GM21529 (cell line): ENCODE data around the gene DLG1.
"Not testable (repeated sequence)": the region's sequence is repeated elsewhere in the genome, so short reads cannot be mapped to it uniquely, and the experiment has no call there.

Experiments
- ATAC-seq: cut with Tn5 transposase; IDR thresholded peaks from one replicate; pipeline ENCODE4 v1.9.1; 2021; ENCODE audit not compliant: unreplicated experiment

Gene DLG1

DNA sequence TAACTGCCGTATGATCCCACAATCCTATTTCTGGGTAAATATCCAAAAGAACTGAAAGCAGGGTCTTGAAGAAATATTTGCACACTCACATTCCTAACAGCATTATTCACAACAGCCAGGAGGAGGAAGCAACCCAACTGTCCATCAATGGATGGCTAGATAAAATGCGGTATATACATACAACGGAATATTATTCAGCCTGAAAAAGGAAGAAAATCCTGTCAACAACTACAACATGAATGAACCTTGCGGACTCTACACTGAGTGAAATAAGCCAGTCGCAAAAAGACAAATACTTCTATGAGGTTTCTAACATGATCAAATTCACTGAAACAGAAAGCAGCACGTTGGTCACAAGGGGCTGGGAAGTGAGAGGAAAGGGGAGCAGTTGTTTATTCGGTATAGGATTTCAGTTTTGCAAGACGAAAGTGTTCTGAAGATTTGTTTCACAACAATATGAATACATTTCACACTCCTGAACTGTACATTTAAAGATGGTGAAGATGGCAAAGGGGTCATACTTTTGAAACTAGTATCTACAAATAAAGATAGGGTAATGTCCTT lies 6.2 kb downstream of the DLG1 start:
- ATAC-seq, result no peak

DNA sequence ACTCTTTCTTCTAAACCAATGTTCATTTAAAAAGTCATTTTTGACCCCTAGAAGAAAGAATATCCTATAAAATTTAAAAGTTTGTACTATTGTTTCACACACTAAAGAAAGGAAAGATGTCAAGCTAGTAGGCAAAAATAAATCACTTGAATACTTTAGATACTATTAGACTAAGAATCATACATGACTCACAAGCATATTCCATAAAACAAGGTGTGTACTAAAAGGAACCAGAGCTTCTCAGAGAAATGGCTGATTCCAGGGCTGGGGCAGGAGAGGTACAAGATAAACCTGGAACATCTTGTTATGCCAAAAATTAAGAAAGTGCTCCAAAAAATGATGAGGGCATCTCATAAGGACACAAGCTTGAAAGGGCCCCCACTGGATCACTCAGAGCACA lies 8.7 kb downstream of the DLG1 start:
- ATAC-seq, result no peak

DNA sequence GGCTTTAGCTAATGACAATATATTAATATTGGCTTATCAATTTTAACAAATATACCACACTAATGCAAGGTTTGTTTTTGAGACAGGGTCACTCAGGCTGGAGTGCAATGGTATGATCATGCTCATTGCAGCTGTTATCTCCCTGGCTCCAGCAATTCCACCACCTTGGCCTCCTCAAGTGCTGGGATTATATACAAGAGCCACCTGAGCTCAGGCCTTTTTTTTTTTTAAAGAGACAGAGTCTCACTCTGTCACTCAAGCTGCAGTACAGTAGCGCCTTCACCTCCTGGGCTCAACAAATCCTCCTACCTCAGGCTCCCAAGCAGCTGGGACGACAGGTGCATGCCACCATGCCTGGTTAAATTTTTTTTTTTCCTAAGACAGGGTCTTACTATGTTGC lies 11.7 kb downstream of the DLG1 start:
- no peak for ATAC-seq

DNA sequence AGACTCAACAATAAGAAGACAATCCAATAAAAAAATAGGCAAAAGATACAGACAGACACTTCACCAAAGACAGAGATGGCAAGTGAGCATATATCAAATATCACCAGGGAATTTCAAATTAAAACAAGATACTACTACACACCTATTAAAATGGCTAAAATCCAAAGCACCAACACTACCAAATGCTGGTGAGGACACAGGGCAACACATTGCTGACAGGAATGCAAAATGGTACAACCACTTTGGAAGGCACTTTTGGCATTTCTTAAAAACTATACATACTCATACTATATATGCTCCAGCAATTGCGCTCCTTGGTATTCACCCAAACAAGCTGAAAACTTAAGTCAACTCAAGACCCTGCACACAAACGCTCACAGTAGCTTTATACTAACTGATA lies 12.9 kb downstream of the DLG1 start:
- ATAC-seq, result no peak

DNA sequence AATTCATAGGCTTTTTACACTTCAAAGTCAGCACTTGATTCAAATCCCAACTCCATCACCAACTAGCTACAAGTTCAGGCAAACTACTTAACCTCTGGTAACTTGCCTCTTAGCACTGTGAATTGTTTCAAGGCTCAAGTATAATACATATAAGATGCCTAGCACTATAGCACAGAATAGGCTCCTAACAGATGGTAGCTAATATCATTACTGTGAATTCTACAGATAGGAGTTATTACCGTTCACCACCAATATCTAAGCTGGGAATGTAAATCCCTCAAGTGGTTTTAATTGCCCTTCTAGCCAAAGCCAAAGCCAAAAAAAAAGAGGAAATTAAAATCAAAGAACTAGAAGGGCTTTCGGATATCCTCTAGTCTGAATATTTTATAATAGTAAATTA lies 15.4 kb downstream of the DLG1 start:
- ATAC-seq, result no peak

DNA sequence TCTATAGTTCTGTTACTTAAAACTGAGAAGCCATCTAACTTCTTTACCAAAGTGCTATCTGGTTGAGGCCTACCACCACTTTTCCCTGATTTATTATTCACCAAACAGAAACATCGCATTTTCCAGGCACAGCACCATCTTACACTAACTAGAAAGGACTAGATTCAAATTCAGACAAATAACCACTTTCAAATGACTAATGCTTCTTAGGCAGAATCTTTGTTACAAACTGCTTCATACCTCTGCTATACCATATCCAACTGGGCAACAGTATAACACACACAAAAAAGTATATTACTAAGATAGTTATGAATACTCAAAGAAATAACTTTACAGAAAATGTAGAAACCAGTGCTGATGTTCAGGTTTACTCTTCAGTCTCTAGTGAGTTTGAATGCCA lies 16.6 kb downstream of the DLG1 start:
- ATAC-seq, result no peak

DNA sequence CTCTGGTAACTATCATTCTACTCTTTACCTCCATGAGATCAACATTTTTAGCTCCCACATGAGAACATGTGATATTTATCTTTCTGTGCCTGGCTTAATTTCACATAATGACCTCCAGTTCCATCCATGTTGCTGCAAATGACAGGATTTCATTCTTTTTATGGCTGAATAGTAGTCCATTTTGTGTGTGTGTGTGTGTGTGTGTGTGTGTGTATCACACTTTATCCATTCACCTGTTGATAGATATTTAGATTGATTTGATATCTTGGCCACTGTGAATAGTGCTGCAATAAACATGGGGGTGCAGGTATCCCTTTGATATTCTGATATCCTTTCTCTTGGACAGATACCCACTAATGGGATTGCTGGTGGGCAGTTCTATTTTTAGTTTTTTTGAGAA lies 18.3 kb downstream of the DLG1 start:
- ATAC-seq, result no peak

DNA sequence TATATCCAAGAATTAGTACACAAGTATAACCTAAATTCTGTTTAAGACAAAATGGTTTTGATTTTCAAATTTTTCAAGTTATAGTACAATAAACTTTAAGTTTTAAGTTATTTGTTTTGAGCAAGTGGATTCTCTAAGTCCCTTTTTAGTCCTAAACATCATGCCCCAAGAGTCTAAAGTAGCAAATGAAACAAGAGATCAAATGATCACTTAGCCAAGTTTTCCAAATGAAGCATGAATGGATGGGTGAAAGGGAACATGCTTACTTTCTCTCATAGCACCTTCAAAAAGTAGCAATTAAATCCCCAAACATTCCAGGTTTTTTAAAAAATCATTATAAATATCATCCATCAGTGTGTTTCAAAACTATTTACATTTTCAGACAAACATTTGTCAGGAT lies 19.5 kb downstream of the DLG1 start:
- no peak for ATAC-seq

DNA sequence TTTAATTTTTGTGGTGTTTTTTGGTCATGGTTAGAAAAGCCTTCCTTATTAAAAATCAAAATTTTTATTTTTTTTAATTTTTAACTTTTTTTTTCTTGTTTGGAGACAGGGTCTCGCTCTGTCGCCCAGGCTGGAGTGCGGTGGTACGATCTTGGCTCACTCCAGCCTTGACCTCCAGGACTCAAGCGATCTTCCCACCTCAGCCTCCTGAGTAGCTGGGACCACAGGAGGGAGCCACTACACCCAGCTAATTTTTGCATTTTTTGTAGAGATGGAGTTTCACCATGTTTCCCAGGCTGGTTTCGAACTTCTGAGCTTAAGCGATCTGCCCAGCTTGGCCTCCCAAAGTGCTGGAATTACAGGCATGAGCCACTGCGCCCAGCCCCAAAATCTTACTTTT lies 21.6 kb downstream of the DLG1 start:
- not testable (repeated sequence) for ATAC-seq

DNA sequence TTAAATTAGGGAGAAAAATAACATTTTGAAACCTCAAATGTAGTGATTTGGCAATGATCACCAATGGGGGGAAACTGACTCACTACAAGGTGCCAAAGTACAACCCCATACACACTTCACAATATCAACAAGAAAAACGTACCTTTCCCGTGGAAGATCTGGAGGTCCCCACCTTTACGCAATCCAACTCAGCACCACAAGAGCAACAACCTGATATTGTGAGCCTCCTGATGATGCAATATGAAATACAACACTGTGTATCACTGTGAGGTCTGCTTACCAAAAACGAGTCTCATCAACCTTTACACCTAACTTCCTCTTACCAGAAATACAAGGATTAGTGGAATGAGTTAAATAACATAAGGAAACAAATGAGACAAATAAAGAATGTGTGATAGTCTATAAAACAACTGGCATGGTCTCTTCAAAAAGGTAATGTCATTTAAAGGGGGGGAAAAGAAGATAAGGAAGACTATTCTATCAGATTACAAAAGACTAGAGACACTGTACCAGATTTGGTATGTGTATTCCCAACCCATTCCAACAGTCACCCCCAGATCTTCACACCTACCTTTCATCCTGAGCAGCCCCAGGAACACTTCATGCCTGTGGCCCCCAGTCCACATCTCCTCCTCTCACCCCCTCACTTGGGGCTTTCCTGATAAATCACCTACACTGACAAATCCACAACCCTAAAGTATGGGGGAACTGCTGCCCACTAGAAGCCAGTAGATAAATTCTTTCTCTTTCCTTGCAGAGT lies 27.7 kb downstream of the DLG1 start:
- ATAC-seq, result no peak

DNA sequence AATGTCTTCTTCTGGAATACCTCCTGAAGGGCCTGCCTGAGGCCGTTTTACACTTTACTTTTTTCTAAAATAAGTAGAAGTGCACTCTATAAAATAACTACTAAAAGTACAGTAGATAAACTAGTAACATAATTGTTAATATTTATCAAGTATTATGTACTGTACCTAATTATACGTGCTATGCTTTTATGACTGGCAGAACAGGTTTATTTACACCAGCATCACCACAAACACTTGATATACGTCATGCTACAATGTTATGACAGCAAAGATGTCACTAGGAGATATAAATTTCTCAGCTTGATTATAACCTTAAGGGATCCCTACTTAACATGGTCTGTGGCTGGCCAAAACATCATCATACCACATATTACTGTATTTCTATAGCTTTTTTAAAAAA lies 29.4 kb downstream of the DLG1 start:
- ATAC-seq, result no peak

DNA sequence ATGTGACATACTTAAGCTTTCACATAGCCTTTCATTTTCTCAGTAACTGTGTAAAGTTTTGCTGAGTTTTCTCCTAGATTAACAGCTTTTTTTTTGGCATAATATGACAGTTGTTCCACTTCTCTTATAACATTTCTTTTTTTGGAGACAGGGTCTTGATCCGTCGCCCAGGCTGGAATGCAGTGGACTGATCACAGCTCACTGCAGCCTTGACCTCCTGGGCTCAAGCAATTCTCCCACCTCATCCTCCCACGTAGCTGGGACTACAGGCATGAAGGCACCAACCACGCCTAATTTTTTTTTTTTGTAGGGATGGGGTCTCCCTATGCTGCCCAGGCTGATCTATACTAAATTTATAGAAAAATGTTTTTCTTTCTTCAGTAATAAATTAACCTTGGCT lies 30.1 kb downstream of the DLG1 start:
- ATAC-seq, result no peak

DNA sequence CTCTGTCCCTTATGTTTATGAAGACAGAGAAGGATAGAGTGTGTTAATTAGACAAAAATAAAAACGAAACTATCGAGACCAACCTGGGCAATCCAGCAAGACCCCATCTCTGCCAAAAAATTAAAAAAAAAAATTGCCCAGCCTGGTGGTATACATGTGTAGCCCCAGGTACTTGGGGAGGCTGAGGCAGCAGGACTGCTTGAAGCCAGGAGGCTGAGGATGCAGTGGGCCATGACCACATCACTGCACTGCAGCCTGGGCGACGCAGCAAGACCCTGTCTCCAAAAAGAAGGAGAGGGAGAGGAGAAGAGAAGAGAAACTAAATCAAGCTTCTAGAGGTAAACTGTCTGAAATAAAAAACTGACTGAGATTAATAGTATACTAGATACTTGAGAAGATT lies 32.1 kb downstream of the DLG1 start:
- ATAC-seq, result no peak

DNA sequence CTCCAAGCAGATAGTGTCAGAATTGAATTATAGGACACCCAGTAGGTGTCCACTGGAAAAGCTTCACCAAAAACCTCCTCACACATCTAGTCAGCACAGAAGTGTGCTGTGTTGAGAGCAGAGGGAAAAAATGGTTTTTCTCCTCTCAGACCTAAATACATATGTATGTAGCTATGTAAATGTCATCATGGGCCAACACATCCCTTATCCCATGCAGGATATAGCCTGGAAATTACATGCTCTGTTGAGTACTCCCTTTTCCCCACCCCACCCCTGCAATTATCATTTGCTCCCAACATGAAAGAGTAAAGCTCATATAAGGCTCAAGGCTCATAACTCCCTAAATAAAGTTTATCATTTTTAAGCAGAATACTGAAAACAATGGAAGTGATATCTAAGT lies 35.7 kb downstream of the DLG1 start:
- no peak for ATAC-seq

DNA sequence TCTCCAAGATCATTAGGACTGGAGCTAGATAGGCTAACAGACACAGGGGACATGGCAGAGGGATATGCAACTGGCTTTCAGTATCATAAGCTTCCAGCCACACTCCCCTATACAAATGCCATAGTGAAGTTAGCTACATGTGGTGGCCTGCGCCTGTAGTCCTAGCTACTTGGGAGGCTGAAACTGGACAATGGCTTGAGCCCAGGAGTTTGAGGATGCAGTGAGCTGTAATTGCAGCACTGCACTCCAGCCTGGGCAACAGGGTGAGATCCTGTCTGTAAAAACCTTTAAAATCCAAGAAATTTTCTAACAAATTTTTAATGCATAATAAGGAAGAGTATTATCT lies 37.3 kb downstream of the DLG1 start:
- ATAC-seq, result no peak

DNA sequence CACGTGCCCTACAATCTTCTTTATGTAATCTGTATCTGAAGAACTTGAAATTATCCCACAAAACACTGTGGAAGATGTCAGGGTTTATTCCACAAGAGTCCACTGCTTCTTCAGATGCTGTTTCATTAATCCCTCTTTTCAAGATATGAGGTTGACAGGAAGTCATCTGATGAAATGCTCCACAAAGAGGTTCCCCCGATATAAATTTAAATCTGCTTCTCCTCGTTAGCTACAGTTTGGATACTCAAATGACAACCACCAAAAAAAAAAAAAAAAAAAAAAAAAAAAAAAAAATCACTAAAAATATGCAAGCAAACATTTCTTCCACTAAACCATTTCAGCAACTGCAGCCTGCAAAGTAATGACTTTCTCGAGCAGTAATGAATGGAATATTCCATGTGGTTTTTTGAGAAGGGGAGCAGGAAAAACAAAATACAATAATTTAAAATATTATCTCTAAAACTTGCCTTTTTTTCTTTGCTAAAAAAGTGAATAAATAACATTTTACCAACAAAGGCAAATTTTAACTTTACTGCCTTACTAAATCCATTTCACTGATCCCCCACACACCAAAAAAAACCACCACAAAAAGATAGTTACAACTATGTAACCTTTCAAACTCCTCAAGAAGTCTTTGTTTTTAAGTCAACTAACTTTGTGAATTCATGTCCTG lies 37.8 kb downstream of the DLG1 start:
- ATAC-seq, result no peak

DNA sequence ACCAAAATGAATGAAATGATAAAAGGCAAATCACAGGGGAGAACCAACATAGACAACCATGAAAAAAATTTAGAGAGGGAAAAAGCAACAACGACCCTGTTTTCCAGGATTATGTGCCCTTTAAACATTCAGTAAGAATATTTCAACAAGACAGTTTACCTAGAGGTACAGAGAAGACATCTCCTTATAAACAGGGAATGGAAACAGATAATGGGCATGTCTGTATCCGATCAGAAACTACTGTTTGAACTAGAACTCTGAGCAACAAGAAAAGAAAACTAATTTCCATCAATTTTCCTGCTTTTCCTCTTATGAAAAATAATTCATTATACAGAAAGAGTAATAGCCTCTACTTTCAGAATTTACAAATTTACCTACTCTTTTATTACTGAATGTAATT lies 39.3 kb downstream of the DLG1 start:
- no peak for ATAC-seq

DNA sequence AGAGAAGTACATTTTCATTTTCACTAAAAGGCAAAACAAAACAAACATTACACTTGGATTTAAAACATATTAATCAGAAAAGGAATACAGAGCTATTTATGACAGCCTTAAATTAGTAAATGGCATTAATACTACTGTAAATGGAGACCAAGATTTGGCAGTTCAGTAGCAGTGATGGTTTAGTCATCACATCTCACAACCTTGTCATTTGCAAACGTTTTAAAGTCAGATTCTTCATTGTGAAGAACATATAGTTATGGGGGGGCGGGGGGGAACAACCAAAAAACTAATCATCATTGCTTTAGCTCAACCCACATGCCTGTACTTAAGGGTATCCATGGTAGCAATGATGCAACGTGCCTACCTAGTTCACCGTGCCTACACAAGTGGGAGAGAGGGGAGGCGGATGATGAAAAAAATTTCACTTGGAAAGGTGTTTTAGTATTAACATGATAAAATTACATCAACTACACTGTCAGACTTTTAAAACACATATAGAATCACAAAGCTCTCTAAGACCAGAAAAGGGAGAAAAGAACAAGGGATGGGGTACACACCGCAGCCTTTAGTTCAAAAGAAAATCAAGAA lies 40.1 kb downstream of the DLG1 start:
- no peak for ATAC-seq

DNA sequence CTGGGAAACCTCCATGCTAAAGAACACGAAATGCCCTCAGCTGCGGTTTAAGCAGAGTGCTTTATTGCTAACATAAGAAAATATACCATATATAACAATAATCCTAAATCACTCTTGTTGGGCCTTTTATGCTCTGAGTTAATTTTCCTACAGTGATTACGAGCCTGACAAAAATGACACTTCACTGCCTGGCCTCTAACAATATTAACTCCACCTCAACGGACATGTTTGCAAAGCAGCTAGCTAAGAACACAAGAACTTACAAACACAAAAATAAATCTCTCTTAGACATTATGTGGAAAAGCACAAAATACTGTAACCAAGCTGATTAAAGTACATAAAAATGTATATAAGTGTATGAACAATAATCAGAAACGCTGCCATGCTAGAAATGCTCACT lies 40.7 kb downstream of the DLG1 start:
- no peak for ATAC-seq

DNA sequence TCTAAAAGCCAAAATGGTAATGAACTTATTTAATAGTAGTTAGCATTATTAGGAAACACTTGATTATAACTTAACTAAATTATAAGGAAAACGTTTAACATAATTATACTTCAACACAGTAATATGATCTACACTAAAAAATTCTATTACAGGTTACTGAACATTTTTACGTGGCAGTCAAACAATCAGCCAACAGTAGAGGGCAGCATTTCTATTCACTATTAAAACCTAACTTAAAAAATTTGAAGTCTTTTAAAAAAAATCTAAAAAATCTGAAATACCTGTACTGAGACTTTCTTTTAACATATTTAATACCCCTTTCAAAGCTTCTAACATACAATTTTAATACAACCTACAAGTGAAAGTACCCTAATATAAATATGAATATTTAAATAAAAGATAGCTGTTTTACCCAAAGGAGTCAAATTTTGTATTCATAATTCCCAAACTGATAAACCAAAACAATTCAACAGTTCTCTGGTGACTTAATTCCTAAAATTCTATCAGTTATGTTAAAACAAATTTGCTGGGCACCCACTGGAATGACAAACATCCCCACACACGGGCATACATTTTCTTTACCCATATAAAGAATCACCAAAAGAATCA lies 41.5 kb downstream of the DLG1 start:
- no peak for ATAC-seq

DNA sequence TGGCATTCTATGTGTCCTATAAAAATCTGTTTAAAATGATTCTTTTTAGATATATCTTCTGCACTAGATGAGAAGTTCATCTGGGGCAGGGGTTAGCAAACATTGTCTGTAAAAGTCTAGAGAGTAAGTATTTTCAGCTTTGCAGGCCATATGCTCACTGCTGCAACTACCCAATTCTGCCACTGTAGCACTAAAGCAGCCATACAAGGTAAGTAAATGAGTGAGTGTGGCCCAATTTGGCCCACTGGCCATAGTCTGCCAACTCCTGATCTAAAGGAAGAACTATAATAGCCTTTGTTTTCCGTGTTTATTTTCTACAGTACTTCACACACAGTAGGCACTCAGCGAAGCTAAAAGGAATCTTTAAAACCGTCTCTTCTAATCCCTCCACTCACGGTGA lies 42.3 kb downstream of the DLG1 start:
- ATAC-seq, result no peak
